Measurements from ENCODE around the gene OSTN.

Gene OSTN

GRCh38 chr3:191198932-191199331 is at the start of gene OSTN:
Gene OSTN, plus strand, starts transcription at chr3:191199241. Its CDS starts 13,292 bp downstream, at chr3:191212533.
- no peak for TF ChIP-seq SUZ12 (IDR thresholded peaks at IDR 0.05; ENCODE audit: extremely low read depth, insufficient read depth, insufficient read length)
- no peak for TF ChIP-seq YY1 (IDR thresholded peaks at IDR 0.05; ENCODE audit: insufficient read depth, insufficient read length)
- no peak for TF ChIP-seq ZNF274 (IDR thresholded peaks at IDR 0.05; ENCODE audit: low read depth, low read length)
- no peaks in the 10 kb centered on the region for H3K27me3 ChIP-seq (ENCODE audit: insufficient read depth, insufficient read length)
- H3K4me1 ChIP-seq (ENCODE audit: insufficient read depth, insufficient read length), result no peaks in the 10 kb centered on the region
- no peaks in the 10 kb centered on the region for H3K36me3 ChIP-seq (ENCODE audit: insufficient read depth, insufficient read length, low read length)
- no peak for DNase-seq (ENCODE audit: low read depth, low spot score)
- no peaks in the 10 kb centered on the region for H3K9me3 ChIP-seq (ENCODE audit: insufficient read depth, low read length)
- no peak within 1 kb of the TSS for H3K4me3 ChIP-seq (ENCODE audit: insufficient read length, low read depth)
- H3K9ac ChIP-seq (ENCODE audit: insufficient read length, low read depth), result no peak within 1 kb of the TSS

GRCh38 chr3:191151653-191152052 is 47.4 kb upstream of the OSTN start:
- Histone ChIP-seq H3K4me3 (ENCODE audit: insufficient read length, low read depth) (no peak overlapping the region), H3K9me3 (ENCODE audit: insufficient read depth, low read length) (peaks cover 22% of the 10 kb centered on the region)
- TF ChIP-seq ZNF274 (IDR thresholded peaks at IDR 0.05; ENCODE audit: low read depth, low read length), result no peak
- TF ChIP-seq YY1 (IDR thresholded peaks at IDR 0.05; ENCODE audit: insufficient read depth, insufficient read length), result no peak
- no peak for TF ChIP-seq SUZ12 (IDR thresholded peaks at IDR 0.05; ENCODE audit: extremely low read depth, insufficient read depth, insufficient read length)

GRCh38 chr3:191154827-191155226 is 44.2 kb upstream of the OSTN start:
- Histone ChIP-seq H3K9me3 (ENCODE audit: insufficient read depth, low read length) (peaks cover 22% of the 10 kb centered on the region), H3K36me3 (ENCODE audit: insufficient read depth, insufficient read length, low read length) (no peaks in the 10 kb centered on the region)
- TF ChIP-seq ZNF274 (IDR thresholded peaks at IDR 0.05; ENCODE audit: low read depth, low read length) (no peak), YY1 (IDR thresholded peaks at IDR 0.05; ENCODE audit: insufficient read depth, insufficient read length) (no peak), SUZ12 (IDR thresholded peaks at IDR 0.05; ENCODE audit: extremely low read depth, insufficient read depth, insufficient read length) (no peak)

More at GRCh38 chr3:191151653-191152052, 47.4 kb upstream of the OSTN start:
- H3K4me1 ChIP-seq (ENCODE audit: insufficient read depth, insufficient read length), result no peaks in the 10 kb centered on the region
- no peaks in the 10 kb centered on the region for H3K36me3 ChIP-seq (ENCODE audit: insufficient read depth, insufficient read length, low read length)
- H3K27me3 ChIP-seq (ENCODE audit: insufficient read depth, insufficient read length), result no peaks in the 10 kb centered on the region
- DNase-seq (ENCODE audit: low read depth, low spot score), result no peak
- H3K9ac ChIP-seq (ENCODE audit: insufficient read length, low read depth), result no peak overlapping the region

GRCh38 chr3:191158247-191158646 is 40.8 kb upstream of the OSTN start:
- no peaks in the 10 kb centered on the region for H3K4me1 ChIP-seq (ENCODE audit: insufficient read depth, insufficient read length)
- no peaks in the 10 kb centered on the region for H3K27me3 ChIP-seq (ENCODE audit: insufficient read depth, insufficient read length)
- H3K9ac ChIP-seq (ENCODE audit: insufficient read length, low read depth), result no peak overlapping the region
- H3K4me3 ChIP-seq (ENCODE audit: insufficient read length, low read depth), result no peak overlapping the region
- peaks cover 22% of the 10 kb centered on the region for H3K9me3 ChIP-seq (ENCODE audit: insufficient read depth, low read length)
- H3K36me3 ChIP-seq (ENCODE audit: insufficient read depth, insufficient read length, low read length), result no peaks in the 10 kb centered on the region
- TF ChIP-seq YY1 (IDR thresholded peaks at IDR 0.05; ENCODE audit: insufficient read depth, insufficient read length) (no peak), SUZ12 (IDR thresholded peaks at IDR 0.05; ENCODE audit: extremely low read depth, insufficient read depth, insufficient read length) (no peak), ZNF274 (IDR thresholded peaks at IDR 0.05; ENCODE audit: low read depth, low read length) (no peak)
- no peak for DNase-seq (ENCODE audit: low read depth, low spot score)

More at GRCh38 chr3:191154827-191155226, 44.2 kb upstream of the OSTN start:
- DNase-seq (ENCODE audit: low read depth, low spot score), result no peak
- no peak overlapping the region for H3K4me3 ChIP-seq (ENCODE audit: insufficient read length, low read depth)
- no peak overlapping the region for H3K9ac ChIP-seq (ENCODE audit: insufficient read length, low read depth)
- no peaks in the 10 kb centered on the region for H3K4me1 ChIP-seq (ENCODE audit: insufficient read depth, insufficient read length)
- H3K27me3 ChIP-seq (ENCODE audit: insufficient read depth, insufficient read length), result no peaks in the 10 kb centered on the region

GRCh38 chr3:191158815-191159214 is 40.2 kb upstream of the OSTN start:
- H3K9ac ChIP-seq (ENCODE audit: insufficient read length, low read depth), result no peak overlapping the region
- no peak for DNase-seq (ENCODE audit: low read depth, low spot score)
- no peaks in the 10 kb centered on the region for H3K27me3 ChIP-seq (ENCODE audit: insufficient read depth, insufficient read length)
- H3K36me3 ChIP-seq (ENCODE audit: insufficient read depth, insufficient read length, low read length), result no peaks in the 10 kb centered on the region
- H3K4me1 ChIP-seq (ENCODE audit: insufficient read depth, insufficient read length), result no peaks in the 10 kb centered on the region
- TF ChIP-seq SUZ12 (IDR thresholded peaks at IDR 0.05; ENCODE audit: extremely low read depth, insufficient read depth, insufficient read length) (no peak), ZNF274 (IDR thresholded peaks at IDR 0.05; ENCODE audit: low read depth, low read length) (no peak), YY1 (IDR thresholded peaks at IDR 0.05; ENCODE audit: insufficient read depth, insufficient read length) (no peak)
- peaks cover 22% of the 10 kb centered on the region for H3K9me3 ChIP-seq (ENCODE audit: insufficient read depth, low read length)
- no peak overlapping the region for H3K4me3 ChIP-seq (ENCODE audit: insufficient read length, low read depth)

GRCh38 chr3:191165802-191166201 is 33.2 kb upstream of the OSTN start:
- Histone ChIP-seq H3K36me3 (ENCODE audit: insufficient read depth, insufficient read length, low read length) (no peaks in the 10 kb centered on the region), H3K4me1 (ENCODE audit: insufficient read depth, insufficient read length) (no peaks in the 10 kb centered on the region), H3K4me3 (ENCODE audit: insufficient read length, low read depth) (no peak overlapping the region), H3K9ac (ENCODE audit: insufficient read length, low read depth) (no peak overlapping the region), H3K27me3 (ENCODE audit: insufficient read depth, insufficient read length) (no peaks in the 10 kb centered on the region), H3K9me3 (ENCODE audit: insufficient read depth, low read length) (no peaks in the 10 kb centered on the region)
- TF ChIP-seq ZNF274 (IDR thresholded peaks at IDR 0.05; ENCODE audit: low read depth, low read length) (no peak), YY1 (IDR thresholded peaks at IDR 0.05; ENCODE audit: insufficient read depth, insufficient read length) (no peak), SUZ12 (IDR thresholded peaks at IDR 0.05; ENCODE audit: extremely low read depth, insufficient read depth, insufficient read length) (no peak)
- DNase-seq (ENCODE audit: low read depth, low spot score), result no peak

- Histone ChIP-seq H3K27me3 (ENCODE audit: insufficient read depth, insufficient read length) (no peaks in the 10 kb centered on the region), H3K4me1 (ENCODE audit: insufficient read depth, insufficient read length) (no peaks in the 10 kb centered on the region), H3K9ac (ENCODE audit: insufficient read length, low read depth) (no peak overlapping the region), H3K36me3 (ENCODE audit: insufficient read depth, insufficient read length, low read length) (no peaks in the 10 kb centered on the region), H3K4me3 (ENCODE audit: insufficient read length, low read depth) (no peak overlapping the region), H3K9me3 (ENCODE audit: insufficient read depth, low read length) (no peaks in the 10 kb centered on the region)
- DNase-seq (ENCODE audit: low read depth, low spot score), result no peak
- TF ChIP-seq SUZ12 (IDR thresholded peaks at IDR 0.05; ENCODE audit: extremely low read depth, insufficient read depth, insufficient read length) (no peak), YY1 (IDR thresholded peaks at IDR 0.05; ENCODE audit: insufficient read depth, insufficient read length) (no peak), ZNF274 (IDR thresholded peaks at IDR 0.05; ENCODE audit: low read depth, low read length) (no peak)
These were observed 32.7 kb upstream of the OSTN start for GRCh38 chr3:191166368-191166767.

Measured in NT2/D1 (cell line).